HG03575 (cell line): ENCODE data around the gene LITAF.
"Not testable (repeated sequence)": the region's sequence is repeated elsewhere in the genome, so short reads cannot be mapped to it uniquely, and the experiment has no call there.

Experiments
- ATAC-seq: cut with Tn5 transposase; IDR thresholded peaks from one replicate; pipeline ENCODE4 v1.9.1; 2021; ENCODE audit not compliant: unreplicated experiment, insufficient number of reproducible peaks, low FRiP score; ENCODE audit errors: extremely low read depth

LITAF gene

DNA sequence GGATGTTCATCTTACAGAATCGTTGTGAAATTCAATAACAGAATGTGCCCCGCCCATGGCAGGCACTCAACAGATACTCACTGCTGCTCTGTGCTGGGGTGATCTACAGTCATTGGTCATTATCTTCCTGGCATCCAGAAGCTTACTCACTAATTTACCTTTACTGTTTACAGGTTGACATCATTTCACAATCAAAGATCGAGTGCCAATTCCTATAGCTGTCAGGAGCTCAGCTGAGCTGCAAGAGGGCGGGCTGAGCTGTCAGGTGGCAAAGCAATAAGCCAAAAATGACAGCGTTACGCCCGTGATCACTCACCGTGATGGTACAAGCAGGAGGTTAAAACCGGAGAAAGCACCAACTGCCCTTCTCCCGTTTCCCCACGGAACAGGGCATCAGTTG lies 51.2 kb downstream of the LITAF start:
- no peak for ATAC-seq

DNA sequence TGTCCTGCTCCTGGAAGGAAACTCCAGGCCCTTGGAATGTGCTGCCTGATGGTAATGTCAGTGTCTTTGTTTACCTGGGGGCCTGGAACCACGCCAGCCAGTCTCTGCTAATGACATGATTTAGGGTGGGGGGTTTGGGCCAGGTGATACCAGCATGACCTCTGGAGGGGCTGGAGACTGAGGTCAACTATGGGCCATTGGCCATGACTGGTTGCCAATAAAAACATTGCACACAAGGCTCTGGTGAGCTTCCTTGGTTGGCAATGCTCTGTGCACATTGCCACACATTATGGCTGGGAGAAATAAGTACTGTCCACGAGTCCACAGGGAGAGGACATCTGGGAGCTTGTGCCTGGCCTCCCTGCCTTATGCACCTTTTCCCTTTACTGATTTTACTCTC lies 52.5 kb downstream of the LITAF start:
- no peak for ATAC-seq

DNA sequence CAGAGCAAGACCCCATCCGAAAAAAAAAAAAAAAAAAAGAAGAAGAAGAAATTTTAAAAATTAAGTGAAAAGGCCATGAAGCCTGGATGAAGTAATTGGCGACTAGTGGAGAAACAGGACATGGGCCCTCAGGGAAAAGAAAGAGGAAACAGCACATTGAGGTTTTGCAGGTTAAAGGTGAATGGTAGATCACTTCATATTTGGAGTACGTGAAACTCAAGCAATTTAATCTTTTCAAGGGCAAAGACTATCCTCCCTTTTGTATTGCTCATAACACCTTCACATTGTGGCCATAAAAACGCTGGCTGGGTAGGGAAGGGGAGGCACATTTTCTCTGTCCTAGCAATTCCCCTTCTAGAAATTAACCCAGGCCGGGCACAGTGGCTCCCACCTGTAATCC lies 53.1 kb downstream of the LITAF start:
- no peak for ATAC-seq

- no peak for ATAC-seq
Measured at GRCh38 chr16:11530171-11530940, 56.4 kb downstream of the LITAF start.

DNA sequence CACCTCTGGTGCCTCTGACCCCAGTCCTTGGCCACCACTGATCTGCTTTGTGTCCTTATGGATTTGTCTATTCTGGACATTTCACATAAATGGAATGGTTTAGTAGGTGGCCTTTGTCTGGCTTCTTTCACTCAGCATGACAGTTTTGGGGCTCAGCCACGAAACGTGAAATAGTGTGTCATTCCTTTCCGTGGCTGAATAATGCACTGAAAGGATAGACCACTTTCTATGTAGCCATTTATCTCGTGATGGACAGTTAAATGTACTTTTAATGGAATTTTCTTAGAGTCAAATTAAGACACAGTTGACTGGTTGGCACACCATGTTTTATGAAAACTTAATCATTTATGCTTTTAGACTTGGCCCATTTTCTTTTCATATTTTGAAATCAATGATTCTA lies 57.4 kb downstream of the LITAF start:
- no peak for ATAC-seq

GRCh38 chr16:11528053-11528452 lies 58.7 kb downstream of the LITAF start:
- no peak for ATAC-seq

DNA sequence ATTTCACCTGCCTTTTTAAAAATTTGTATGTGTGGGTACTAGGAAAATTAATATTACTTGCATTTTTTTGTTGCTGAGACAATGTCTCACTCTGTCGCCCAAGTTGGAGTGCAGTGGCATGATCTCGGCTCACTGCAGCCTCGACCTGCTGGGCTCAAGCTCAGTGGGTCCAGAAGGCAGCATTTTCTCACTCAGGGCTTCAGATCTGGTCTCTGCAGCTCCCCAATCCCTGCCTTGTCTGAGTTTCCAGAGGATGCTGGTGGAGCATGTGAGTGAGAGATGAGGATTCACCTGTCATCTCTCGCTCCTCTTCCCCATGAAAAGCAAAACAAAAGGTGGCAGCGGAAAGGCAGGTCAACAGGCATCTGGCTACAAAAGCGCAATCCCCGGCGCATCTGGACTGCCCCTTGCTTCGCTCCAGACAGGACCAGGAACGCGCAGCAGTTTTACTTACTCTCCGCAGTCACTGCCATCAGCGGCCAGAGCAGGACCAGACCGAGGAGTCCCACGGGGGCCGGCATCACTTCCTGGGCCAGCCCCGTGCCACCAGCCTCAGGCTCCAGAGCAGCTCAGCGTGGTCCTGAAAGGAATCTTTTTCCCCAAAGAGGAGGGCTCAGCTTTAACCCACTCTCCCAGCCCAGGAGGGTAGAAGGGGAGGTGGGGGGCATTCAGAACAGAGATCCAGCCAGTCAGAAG lies 59.9 kb downstream of the LITAF start:
- ATAC-seq: no peak

DNA sequence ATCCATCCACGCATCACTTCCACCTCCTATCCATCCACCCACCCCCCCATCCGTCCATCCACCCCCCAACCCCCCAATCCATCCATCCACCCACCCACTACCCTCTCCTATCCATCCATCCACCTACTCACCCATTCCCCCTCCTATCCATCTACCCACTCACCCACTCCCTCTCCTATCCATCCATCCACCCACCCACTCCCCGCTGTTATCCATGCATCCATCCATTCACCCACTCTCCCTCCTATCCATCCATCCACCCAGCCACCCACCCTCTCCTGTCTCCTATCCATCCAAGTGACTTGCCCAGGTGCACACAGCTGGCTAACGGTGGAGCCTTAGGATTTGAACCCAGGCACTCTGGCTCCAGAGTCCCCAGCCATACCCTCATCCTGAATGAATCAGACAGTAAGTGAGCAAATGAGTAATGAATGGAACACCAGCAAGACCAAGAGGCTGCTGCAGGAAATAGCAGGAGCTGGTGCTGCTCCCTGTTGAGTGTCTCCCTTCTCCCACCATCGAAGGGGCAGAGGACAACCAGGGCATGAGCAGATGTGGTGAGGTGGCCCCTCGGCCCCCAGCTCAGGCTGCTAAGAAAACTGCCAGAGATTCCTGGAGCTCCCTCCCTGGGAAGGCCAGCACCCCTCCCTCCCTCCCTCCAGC lies 62.5 kb downstream of the LITAF start:
- ATAC-seq: no peak

GRCh38 chr16:11521055-11521454 lies 65.7 kb downstream of the LITAF start:
- ATAC-seq: no peak

DNA sequence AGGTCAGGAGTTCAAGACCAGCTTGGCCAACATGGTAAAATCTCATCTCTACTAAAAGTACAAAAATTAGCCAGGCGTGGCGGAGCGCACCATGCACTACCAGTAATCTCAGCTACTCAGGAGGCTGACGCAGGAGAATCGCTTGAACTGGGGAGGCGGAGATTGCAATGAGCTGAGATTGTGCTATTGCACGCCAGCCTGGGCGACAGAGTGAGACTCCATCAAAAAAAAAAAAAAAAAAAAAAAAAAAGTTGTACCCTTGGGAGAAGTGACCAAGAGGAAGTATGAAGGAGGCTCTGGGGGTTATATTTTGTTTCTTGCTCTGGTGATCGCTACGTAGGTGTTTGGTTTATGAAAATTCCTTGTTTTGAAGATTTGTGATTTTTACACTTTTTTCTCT lies 66.3 kb downstream of the LITAF start:
- ATAC-seq: no peak

DNA sequence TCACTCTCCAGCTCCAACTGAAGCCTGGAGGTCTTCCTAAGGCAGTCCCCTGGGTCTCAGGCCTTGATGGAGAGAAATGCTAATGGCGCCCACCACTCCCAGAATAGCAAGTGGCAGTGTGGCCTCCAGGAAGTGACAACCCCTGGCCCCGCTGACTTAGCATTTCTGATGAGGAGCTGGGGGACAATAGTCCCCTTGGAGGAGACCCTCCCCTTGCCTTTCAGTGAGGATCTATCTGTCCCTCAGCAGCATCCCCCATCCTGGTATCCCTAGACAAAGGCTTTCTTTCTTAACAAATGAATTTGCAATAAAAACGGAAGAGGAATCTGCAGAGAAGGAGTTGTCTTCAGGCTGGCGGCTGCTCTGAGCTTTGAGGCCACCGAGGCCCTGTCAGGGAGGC lies 68.8 kb downstream of the LITAF start:
- ATAC-seq: no peak

DNA sequence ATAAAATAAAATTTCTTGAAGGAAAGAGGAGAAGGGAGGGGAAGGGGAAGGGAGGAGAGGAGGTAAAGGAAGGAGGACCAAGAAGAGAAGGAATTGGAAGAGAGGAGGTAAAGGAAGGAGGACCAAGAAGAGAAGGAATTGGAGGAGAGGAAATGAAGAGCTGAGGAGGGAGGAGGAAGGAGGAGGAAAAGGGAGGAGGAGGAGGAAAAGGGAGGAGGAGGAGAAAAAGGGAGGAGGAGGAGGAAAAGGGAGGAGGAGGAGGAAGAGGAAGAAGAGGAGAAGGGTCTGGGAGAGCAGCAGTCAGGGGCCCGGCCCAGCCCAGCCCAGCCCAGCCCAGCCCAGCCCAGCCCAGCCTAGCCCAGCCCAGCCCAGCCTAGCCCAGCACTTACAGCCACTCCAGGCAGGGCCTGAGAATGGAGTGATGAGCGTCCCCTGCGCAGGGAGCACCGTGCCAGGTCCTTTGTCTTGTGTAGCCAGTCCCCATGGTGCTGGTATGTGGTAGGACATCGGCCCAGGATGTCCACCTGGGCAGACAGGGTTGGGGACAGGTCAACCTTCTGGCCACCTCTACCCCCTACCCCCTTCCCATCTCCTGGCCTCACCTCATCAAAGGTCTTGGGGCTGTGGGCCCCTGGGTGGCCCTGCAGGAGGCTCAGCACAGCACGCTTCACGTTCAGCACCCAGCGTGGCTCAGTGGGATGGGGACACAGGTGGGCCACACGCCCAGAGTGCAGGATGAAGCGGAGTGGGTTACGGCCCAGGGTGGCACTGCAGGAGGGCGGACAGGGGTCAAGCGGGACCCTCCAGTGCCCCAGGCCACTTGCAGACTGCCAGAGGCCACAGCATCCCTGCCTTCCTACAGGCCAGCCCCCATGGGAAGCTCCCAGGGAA lies 70.9 kb downstream of the LITAF start:
- no peak for ATAC-seq

DNA sequence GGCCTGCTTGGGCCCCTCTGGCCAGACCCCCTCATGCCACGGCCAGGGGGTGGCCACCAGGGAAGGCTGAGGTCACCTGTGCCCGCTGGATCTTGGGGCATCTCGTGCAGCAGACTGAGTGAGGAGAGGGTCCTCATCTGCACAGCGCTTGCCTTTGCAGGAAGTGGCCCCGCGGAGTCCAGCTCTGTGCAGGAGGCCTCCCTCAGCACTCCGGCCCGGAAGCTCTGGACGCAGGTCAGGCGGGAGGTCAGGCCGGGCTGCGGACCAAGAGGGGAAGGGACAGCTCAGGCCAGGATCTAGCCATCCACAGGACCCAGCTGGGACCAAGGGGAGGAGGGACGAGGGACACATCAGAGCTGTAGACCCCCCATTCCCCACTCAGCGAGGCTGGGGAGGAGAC lies 72.4 kb downstream of the LITAF start:
- no peak for ATAC-seq

DNA sequence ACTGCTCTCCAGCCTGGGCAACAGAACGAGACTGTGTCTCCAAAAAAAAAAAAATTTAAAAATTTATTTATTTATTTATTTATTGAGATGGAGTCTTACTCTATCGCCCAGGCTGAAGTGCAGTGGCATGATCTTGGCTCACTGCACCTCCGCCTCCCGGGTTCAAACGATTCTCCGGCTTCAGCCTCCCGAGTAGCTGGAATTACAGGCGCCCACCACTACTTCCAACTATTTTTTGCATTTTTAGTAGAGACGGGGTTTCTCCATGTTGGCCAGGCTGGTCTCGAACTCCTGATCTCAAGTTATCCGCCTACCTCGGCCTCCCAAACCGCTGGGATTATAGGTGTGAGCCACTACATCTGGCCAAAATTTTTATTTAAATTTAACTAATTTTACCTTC lies 73.4 kb downstream of the LITAF start:
- not testable (repeated sequence) for ATAC-seq

GRCh38 chr16:11511801-11512200 lies 74.9 kb downstream of the LITAF start:
- no peak for ATAC-seq

DNA sequence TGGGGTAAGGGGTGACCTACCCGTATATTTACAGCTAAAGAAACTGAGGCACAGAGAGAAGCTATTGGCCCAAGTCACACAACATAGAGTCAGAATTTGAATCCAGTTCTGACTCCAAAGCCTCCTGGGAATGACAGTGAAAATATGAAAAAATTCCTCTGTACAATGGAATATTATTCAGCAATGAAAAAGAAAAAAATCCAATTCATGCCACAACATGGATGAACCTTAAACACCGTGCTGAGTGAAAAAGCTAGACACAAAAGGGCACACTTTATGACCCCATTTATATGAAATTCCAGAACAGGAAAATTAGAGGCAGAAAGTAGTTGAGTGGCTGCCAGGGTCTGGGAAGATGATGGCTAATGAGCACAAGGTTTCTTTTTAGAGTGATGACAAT lies 75.4 kb downstream of the LITAF start:
- ATAC-seq: no peak

- no peak for ATAC-seq
Measured at GRCh38 chr16:11510178-11510973, 76.3 kb downstream of the LITAF start.

GRCh38 chr16:11507991-11508390 lies 78.7 kb downstream of the LITAF start:
- ATAC-seq: no peak

GRCh38 chr16:11507350-11507749 lies 79.4 kb downstream of the LITAF start:
- no peak for ATAC-seq
